Measurements from ENCODE around the gene CHRNA3. TPM values are rescaled to one million over a fixed set of nuclear protein-coding genes. Genes with fewer than 3 reads are reported as not detected.

Gene CHRNA3
- total RNA-seq, 1 donor from 2014 or later, result 4.0 TPM

- H3K4me1 Mint-ChIP-seq, result peaks cover 3% of the 10 kb centered on the region
- TF ChIP-seq CTCF (IDR thresholded peaks at IDR 0.05; ENCODE audit: unreplicated experiment), result no peak
- H3K27me3 Mint-ChIP-seq (ENCODE audit: low read depth), result peaks cover 14% of the 10 kb centered on the region
- no peak overlapping the region for H3K4me3 Mint-ChIP-seq
- no peak for DNase-seq (ENCODE audit: low spot score in 2 of 2, unreplicated experiment in 2 of 2)
- H3K9me3 Mint-ChIP-seq, result no peaks in the 10 kb centered on the region
- no peak overlapping the region for H3K27ac Mint-ChIP-seq
- no peaks in the 10 kb centered on the region for H3K36me3 Mint-ChIP-seq
These were observed 31.3 kb upstream of the CHRNA3 start for GRCh38 chr15:78651930-78652615.

- H3K9me3 Mint-ChIP-seq, result no peaks in the 10 kb centered on the region
- peaks cover 3% of the 10 kb centered on the region for H3K4me1 Mint-ChIP-seq
These were observed 30.2 kb upstream of the CHRNA3 start for GRCh38 chr15:78651007-78651406.

GRCh38 chr15:78650022-78650421, 29.2 kb upstream of the CHRNA3 start:
- Mint-ChIP-seq H3K4me1 (peaks cover 3% of the 10 kb centered on the region), H3K4me3 (no peak overlapping the region), H3K27me3 (ENCODE audit: low read depth) (peaks cover 14% of the 10 kb centered on the region), H3K9me3 (no peaks in the 10 kb centered on the region), H3K36me3 (no peaks in the 10 kb centered on the region), H3K27ac (no peak overlapping the region)
- no peak for DNase-seq (ENCODE audit: low spot score in 2 of 2, unreplicated experiment in 2 of 2)
- no peak for TF ChIP-seq CTCF (IDR thresholded peaks at IDR 0.05; ENCODE audit: unreplicated experiment)

More at GRCh38 chr15:78651007-78651406, 30.2 kb upstream of the CHRNA3 start:
- Mint-ChIP-seq H3K27ac (no peak overlapping the region), H3K27me3 (ENCODE audit: low read depth) (peaks cover 14% of the 10 kb centered on the region), H3K4me3 (no peak overlapping the region), H3K36me3 (no peaks in the 10 kb centered on the region)
- no peak for DNase-seq (ENCODE audit: low spot score in 2 of 2, unreplicated experiment in 2 of 2)
- no peak for TF ChIP-seq CTCF (IDR thresholded peaks at IDR 0.05; ENCODE audit: unreplicated experiment)

GRCh38 chr15:78645009-78645408, 24.2 kb upstream of the CHRNA3 start:
- Mint-ChIP-seq H3K4me1 (peaks cover 14% of the 10 kb centered on the region), H3K36me3 (no peaks in the 10 kb centered on the region), H3K9me3 (peaks cover 4% of the 10 kb centered on the region), H3K27me3 (ENCODE audit: low read depth) (no peaks in the 10 kb centered on the region), H3K4me3 (no peak overlapping the region), H3K27ac (no peak overlapping the region)
- no peak for DNase-seq (ENCODE audit: low spot score in 2 of 2, unreplicated experiment in 2 of 2)
- TF ChIP-seq CTCF (IDR thresholded peaks at IDR 0.05; ENCODE audit: unreplicated experiment), result no peak

- Mint-ChIP-seq H3K36me3 (no peaks in the 10 kb centered on the region), H3K4me1 (peaks cover 21% of the 10 kb centered on the region), H3K27me3 (ENCODE audit: low read depth) (no peaks in the 10 kb centered on the region), H3K27ac (no peak overlapping the region), H3K9me3 (peaks cover 4% of the 10 kb centered on the region), H3K4me3 (peak overlapping the region; percentile 72)
- no peak for DNase-seq (ENCODE audit: low spot score in 2 of 2, unreplicated experiment in 2 of 2)
- TF ChIP-seq CTCF (IDR thresholded peaks at IDR 0.05; ENCODE audit: unreplicated experiment), result no peak
These were observed 21.5 kb upstream of the CHRNA3 start for GRCh38 chr15:78642331-78642730.

Measured in mesothelial cell of epicardium (in vitro differentiated cells).